ENCODE data around the gene SKAP1. TPM values are rescaled to one million over a fixed set of nuclear protein-coding genes. Genes with fewer than 3 reads are reported as not detected.
A peak's percentile ranks its signal among the peaks of the same experiment; 100 is the strongest.

Gene SKAP1
- polyA plus RNA-seq, 2 donors: 1.1 to 2.6 TPM

DNA sequence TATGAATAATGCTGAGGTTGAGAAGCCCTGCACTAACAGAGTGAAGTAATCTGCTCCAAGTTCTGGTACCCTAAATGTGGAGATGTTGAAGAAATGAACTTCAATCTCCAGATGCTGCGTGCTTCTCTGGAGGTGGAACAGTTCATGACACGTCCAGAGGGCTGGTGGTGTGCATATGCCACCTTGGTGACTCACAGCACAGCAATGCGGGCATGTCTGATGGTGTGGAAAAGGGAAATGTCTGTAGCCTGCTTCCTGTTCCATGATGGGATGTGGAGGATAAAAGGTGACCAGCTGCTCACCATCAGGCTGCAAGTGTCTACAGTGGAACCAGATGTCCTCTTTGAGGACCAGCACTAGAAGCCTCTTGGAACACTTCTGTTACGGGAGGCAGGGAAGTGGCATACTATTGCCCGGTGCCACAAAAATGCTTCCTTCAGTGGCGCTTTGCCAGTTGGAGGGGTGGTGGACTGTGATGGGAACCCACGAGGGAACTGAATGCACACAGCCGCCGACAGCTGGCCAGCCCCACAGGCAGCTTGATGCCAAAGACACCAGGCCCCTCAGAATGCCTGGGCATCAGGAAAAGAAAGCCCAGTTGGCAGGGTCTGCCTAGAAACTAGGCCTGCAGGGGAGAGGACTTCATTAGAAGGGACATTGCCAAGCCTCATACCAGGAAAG is 302.5 kb downstream of the SKAP1 start:
- H3K27me3 ChIP-seq (ENCODE audit: control insufficient read depth in 1 of 2, insufficient read depth in 2 of 2, low read length in 2 of 2): no peaks in the 10 kb centered on the region
- no peak overlapping the region for H3K27ac ChIP-seq (ENCODE audit: low read depth in 2 of 2, low read length in 1 of 2)
- no peaks in the 10 kb centered on the region for H3K9me3 ChIP-seq (ENCODE audit: control insufficient read depth in 2 of 2, insufficient read depth in 1 of 2, low read depth in 1 of 2, low read length in 1 of 2)
- peaks cover 4 to 10% of the 10 kb centered on the region in 2 donors for H3K36me3 ChIP-seq (ENCODE audit: control insufficient read depth in 2 of 2, insufficient read depth in 2 of 2, low read length in 1 of 2)
- no peaks in the 10 kb centered on the region for H3K4me1 ChIP-seq (ENCODE audit: control insufficient read depth in 2 of 2, insufficient read depth in 2 of 2, low read length in 1 of 2)
- no peak overlapping the region for H3K4me3 ChIP-seq (ENCODE audit: low read depth in 1 of 2, low read length in 2 of 2)
- 46 to 60% methylated on average over 9 of the region's 9 CpGs for WGBS, 2 donors

DNA sequence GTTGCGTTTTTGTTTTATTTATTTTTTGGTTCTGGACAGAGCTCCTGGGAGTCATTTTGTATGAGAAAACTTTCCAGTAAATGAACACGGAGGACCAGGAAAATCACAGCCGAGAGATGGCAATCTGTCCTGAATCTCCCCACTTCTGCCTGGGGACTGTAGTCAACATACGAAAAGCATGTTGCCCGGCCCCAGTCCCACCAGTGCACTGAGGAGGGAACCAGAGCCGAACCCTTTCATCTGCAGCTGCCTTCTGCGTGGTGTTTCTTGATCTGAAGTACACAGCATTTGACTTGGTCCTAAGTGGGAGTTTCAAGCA is 303.5 kb downstream of the SKAP1 start:
- Histone ChIP-seq H3K4me1 (ENCODE audit: control insufficient read depth in 2 of 2, insufficient read depth in 2 of 2, low read length in 1 of 2) (no peaks in the 10 kb centered on the region), H3K27ac (ENCODE audit: low read depth in 2 of 2, low read length in 1 of 2) (no peak overlapping the region), H3K36me3 (ENCODE audit: control insufficient read depth in 2 of 2, insufficient read depth in 2 of 2, low read length in 1 of 2) (peaks cover 14 to 18% of the 10 kb centered on the region in 2 donors), H3K9me3 (ENCODE audit: control insufficient read depth in 2 of 2, insufficient read depth in 1 of 2, low read depth in 1 of 2, low read length in 1 of 2) (no peaks in the 10 kb centered on the region), H3K4me3 (ENCODE audit: low read depth in 1 of 2, low read length in 2 of 2) (no peak overlapping the region), H3K27me3 (ENCODE audit: control insufficient read depth in 1 of 2, insufficient read depth in 2 of 2, low read length in 2 of 2) (no peaks in the 10 kb centered on the region)
- WGBS, 2 donors: 82% methylated on average over 7 of the region's 7 CpGs

GRCh38 chr17:48125829-48126531 is 304.0 kb downstream of the SKAP1 start:
- Histone ChIP-seq H3K4me1 (ENCODE audit: control insufficient read depth in 2 of 2, insufficient read depth in 2 of 2, low read length in 1 of 2) (no peaks in the 10 kb centered on the region), H3K27me3 (ENCODE audit: control insufficient read depth in 1 of 2, insufficient read depth in 2 of 2, low read length in 2 of 2) (no peaks in the 10 kb centered on the region), H3K36me3 (ENCODE audit: control insufficient read depth in 2 of 2, insufficient read depth in 2 of 2, low read length in 1 of 2) (peaks cover 18 to 22% of the 10 kb centered on the region in 2 donors), H3K27ac (ENCODE audit: low read depth in 2 of 2, low read length in 1 of 2) (no peak overlapping the region), H3K9me3 (ENCODE audit: control insufficient read depth in 2 of 2, insufficient read depth in 1 of 2, low read depth in 1 of 2, low read length in 1 of 2) (no peaks in the 10 kb centered on the region), H3K4me3 (ENCODE audit: low read depth in 1 of 2, low read length in 2 of 2) (no peak overlapping the region)
- 63 to 70% methylated on average over 9 of the region's 9 CpGs for WGBS, 2 donors

DNA sequence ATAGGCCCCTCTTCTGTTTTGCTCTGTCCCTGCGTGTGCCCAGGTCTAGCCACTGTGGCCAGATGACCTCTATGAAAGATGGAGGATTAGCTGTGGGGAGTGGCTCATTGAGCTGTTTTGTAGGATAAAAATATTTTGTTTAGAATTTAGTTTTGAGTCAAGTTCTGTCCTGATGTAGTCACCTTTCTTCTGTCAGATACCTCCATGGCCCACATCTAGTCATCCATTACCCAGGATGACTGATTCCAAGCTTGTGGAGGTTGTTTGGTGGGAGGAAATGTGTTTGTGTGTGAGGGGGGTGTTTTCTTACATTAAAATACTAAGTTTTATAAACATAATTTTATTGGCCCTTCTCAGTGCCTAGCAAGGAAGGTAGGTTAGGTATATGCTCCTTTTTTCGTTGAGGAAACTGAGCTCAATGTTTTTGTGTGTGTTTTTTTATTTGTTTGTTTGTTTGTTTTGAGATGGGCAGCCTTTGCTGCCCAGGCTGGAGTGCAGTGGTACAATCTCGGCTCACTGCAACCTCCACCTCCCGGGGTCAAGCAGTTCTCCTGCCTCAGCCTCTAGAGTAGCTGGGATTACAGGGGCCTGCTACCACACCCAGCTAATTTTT is 306.1 kb downstream of the SKAP1 start:
- 93 to 96% methylated on average over 4 of the region's 4 CpGs for WGBS, 2 donors
- H3K4me3 ChIP-seq (ENCODE audit: low read depth in 1 of 2, low read length in 2 of 2): no peak overlapping the region
- no peak overlapping the region for H3K27ac ChIP-seq (ENCODE audit: low read depth in 2 of 2, low read length in 1 of 2)
- H3K36me3 ChIP-seq (ENCODE audit: control insufficient read depth in 2 of 2, insufficient read depth in 2 of 2, low read length in 1 of 2): peaks cover 20 to 22% of the 10 kb centered on the region in 2 donors
- H3K9me3 ChIP-seq (ENCODE audit: control insufficient read depth in 2 of 2, insufficient read depth in 1 of 2, low read depth in 1 of 2, low read length in 1 of 2): no peaks in the 10 kb centered on the region
- H3K4me1 ChIP-seq (ENCODE audit: control insufficient read depth in 2 of 2, insufficient read depth in 2 of 2, low read length in 1 of 2): no peaks in the 10 kb centered on the region
- H3K27me3 ChIP-seq (ENCODE audit: control insufficient read depth in 1 of 2, insufficient read depth in 2 of 2, low read length in 2 of 2): no peaks in the 10 kb centered on the region

- Histone ChIP-seq H3K9me3 (ENCODE audit: control insufficient read depth in 2 of 2, insufficient read depth in 1 of 2, low read depth in 1 of 2, low read length in 1 of 2) (no peaks in the 10 kb centered on the region), H3K4me1 (ENCODE audit: control insufficient read depth in 2 of 2, insufficient read depth in 2 of 2, low read length in 1 of 2) (no peaks in the 10 kb centered on the region), H3K27ac (ENCODE audit: low read depth in 2 of 2, low read length in 1 of 2) (no peak overlapping the region), H3K4me3 (ENCODE audit: low read depth in 1 of 2, low read length in 2 of 2) (no peak overlapping the region), H3K27me3 (ENCODE audit: control insufficient read depth in 1 of 2, insufficient read depth in 2 of 2, low read length in 2 of 2) (no peaks in the 10 kb centered on the region), H3K36me3 (ENCODE audit: control insufficient read depth in 2 of 2, insufficient read depth in 2 of 2, low read length in 1 of 2) (peaks cover 22 to 23% of the 10 kb centered on the region in 2 donors)
- 82 to 86% methylated on average over 6 of the region's 6 CpGs for WGBS, 2 donors
Measured at GRCh38 chr17:48123111-48123510, 306.9 kb downstream of the SKAP1 start.

DNA sequence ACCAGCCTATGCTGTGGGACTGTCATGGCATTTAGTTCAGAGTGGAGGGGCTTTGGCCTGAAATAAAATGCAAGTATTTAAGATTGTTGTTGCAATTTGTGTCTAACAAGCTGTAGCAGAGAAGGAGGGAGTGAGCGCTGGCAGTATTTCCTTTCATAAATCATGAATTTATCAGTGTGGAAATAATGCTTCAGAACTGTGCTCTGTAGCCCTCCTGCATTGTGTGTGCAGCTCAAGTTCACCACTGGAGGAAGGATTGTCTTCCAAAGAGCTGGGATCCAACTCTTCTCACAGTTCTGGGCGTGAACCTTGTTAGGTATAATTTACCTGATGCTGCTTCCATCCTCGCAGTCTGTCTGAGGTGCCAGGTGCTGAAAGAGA is 307.4 kb downstream of the SKAP1 start:
- Histone ChIP-seq H3K4me1 (ENCODE audit: control insufficient read depth in 2 of 2, insufficient read depth in 2 of 2, low read length in 1 of 2) (no peaks in the 10 kb centered on the region), H3K4me3 (ENCODE audit: low read depth in 1 of 2, low read length in 2 of 2) (no peak overlapping the region), H3K27me3 (ENCODE audit: control insufficient read depth in 1 of 2, insufficient read depth in 2 of 2, low read length in 2 of 2) (no peaks in the 10 kb centered on the region), H3K27ac (ENCODE audit: low read depth in 2 of 2, low read length in 1 of 2) (no peak overlapping the region), H3K36me3 (ENCODE audit: control insufficient read depth in 2 of 2, insufficient read depth in 2 of 2, low read length in 1 of 2) (peaks cover 22 to 25% of the 10 kb centered on the region in 2 donors), H3K9me3 (ENCODE audit: control insufficient read depth in 2 of 2, insufficient read depth in 1 of 2, low read depth in 1 of 2, low read length in 1 of 2) (no peaks in the 10 kb centered on the region)
- WGBS, 2 donors: 87 to 90% methylated on average over 3 of the region's 3 CpGs

DNA sequence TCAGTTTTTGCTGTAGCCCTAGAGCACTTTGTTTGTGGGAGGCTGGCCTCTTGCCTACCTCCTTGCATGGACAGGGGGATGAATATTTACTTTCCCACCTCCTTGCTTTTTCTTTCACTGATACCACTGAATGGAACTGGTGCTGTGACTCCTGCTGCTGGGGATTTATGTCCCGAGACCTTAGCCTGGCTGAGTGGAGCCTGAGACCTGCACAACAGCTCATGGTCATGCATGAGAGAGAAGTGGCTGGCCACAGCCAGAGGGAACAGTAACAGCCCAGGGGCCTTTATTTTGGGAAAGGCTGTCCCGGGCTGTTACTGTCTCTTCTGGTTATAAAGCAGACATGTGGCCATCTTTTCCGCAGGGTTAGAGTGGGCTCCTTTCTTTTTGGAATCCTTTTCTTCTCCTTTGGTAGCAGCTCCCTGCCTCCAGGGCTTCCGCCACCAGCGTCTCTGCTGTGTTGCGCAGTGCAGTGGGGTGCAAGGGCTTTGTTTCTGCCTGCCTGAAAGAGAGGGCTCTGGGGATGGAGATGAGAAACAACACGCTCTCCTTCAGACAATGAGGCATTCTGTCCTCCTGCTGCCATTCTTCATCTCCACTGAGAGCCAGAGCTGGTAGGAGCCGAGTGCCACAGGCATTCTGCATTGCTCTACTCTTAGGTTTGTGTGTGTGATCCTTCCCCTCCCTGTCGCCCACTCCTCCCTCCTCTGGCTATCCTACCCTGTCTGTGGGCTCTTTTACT is 307.9 kb downstream of the SKAP1 start:
- Histone ChIP-seq H3K27me3 (ENCODE audit: control insufficient read depth in 1 of 2, insufficient read depth in 2 of 2, low read length in 2 of 2) (no peaks in the 10 kb centered on the region), H3K4me3 (ENCODE audit: low read depth in 1 of 2, low read length in 2 of 2) (no peak overlapping the region), H3K9me3 (ENCODE audit: control insufficient read depth in 2 of 2, insufficient read depth in 1 of 2, low read depth in 1 of 2, low read length in 1 of 2) (no peaks in the 10 kb centered on the region), H3K27ac (ENCODE audit: low read depth in 2 of 2, low read length in 1 of 2) (no peak overlapping the region), H3K36me3 (ENCODE audit: control insufficient read depth in 2 of 2, insufficient read depth in 2 of 2, low read length in 1 of 2) (peaks cover 22 to 28% of the 10 kb centered on the region in 2 donors), H3K4me1 (ENCODE audit: control insufficient read depth in 2 of 2, insufficient read depth in 2 of 2, low read length in 1 of 2) (no peaks in the 10 kb centered on the region)
- 87 to 90% methylated on average over 9 of the region's 9 CpGs for WGBS, 2 donors

- H3K36me3 ChIP-seq (ENCODE audit: control insufficient read depth in 2 of 2, insufficient read depth in 2 of 2, low read length in 1 of 2): peaks cover 0 to 12% of the 10 kb centered on the region in 2 donors
- peak overlapping the region in 1 of 2 donors; percentile 36 for H3K27ac ChIP-seq (ENCODE audit: low read depth in 2 of 2, low read length in 1 of 2)
- no peak overlapping the region for H3K4me3 ChIP-seq (ENCODE audit: low read depth in 1 of 2, low read length in 2 of 2)
- H3K9me3 ChIP-seq (ENCODE audit: control insufficient read depth in 2 of 2, insufficient read depth in 1 of 2, low read depth in 1 of 2, low read length in 1 of 2): no peaks in the 10 kb centered on the region
- no peaks in the 10 kb centered on the region for H3K27me3 ChIP-seq (ENCODE audit: control insufficient read depth in 1 of 2, insufficient read depth in 2 of 2, low read length in 2 of 2)
- H3K4me1 ChIP-seq (ENCODE audit: control insufficient read depth in 2 of 2, insufficient read depth in 2 of 2, low read length in 1 of 2): no peaks in the 10 kb centered on the region
- WGBS, 2 donors: 86 to 87% methylated on average over 5 of the region's 5 CpGs
Measured at GRCh38 chr17:48113201-48113676, 316.8 kb downstream of the SKAP1 start.

DNA sequence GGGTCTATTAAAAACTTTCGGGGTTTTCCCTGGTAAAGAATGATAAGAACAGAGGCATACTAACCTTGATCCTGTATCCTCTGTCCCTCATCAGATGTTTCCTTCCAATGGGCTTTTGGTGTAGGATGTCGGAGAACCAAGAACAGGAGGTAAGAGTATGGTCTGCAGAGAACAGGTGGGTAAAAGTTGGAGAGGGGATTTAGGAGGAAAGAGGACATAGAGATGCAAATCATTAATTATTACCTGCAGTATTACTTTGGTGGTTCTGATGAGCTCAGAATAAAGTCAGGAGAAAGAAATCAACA is 318.1 kb downstream of the SKAP1 start:
- Histone ChIP-seq H3K27me3 (ENCODE audit: control insufficient read depth in 1 of 2, insufficient read depth in 2 of 2, low read length in 2 of 2) (no peaks in the 10 kb centered on the region), H3K27ac (ENCODE audit: low read depth in 2 of 2, low read length in 1 of 2) (no peak overlapping the region), H3K9me3 (ENCODE audit: control insufficient read depth in 2 of 2, insufficient read depth in 1 of 2, low read depth in 1 of 2, low read length in 1 of 2) (no peaks in the 10 kb centered on the region), H3K36me3 (ENCODE audit: control insufficient read depth in 2 of 2, insufficient read depth in 2 of 2, low read length in 1 of 2) (peaks cover 0 to 7% of the 10 kb centered on the region in 2 donors), H3K4me3 (ENCODE audit: low read depth in 1 of 2, low read length in 2 of 2) (no peak overlapping the region), H3K4me1 (ENCODE audit: control insufficient read depth in 2 of 2, insufficient read depth in 2 of 2, low read length in 1 of 2) (no peaks in the 10 kb centered on the region)
- 86 to 89% methylated on average over 2 of the region's 2 CpGs for WGBS, 2 donors
